ENCODE measurements around the gene XAGE2. TPM values are rescaled to one million over a fixed set of nuclear protein-coding genes. Genes with fewer than 3 reads are reported as not detected.
A peak's percentile ranks its signal among the peaks of the same experiment; 100 is the strongest.
"Not testable (repeated sequence)": the region's sequence is repeated elsewhere in the genome, so short reads cannot be mapped to it uniquely, and the experiment has no call there.

Gene XAGE2, protein sequence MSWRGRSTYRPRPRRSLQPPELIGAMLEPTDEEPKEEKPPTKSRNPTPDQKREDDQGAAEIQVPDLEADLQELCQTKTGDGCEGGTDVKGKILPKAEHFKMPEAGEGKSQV
- not detected in 2 replicates for total RNA-seq

GRCh38 chrX:52368368-52369055 is at the start of gene XAGE2:
TSS of gene XAGE2 (plus strand) at chrX:52369021. CDS start at chrX:52370015, 994 bp downstream.
- Histone ChIP-seq H3K36me3 (ENCODE audit: control insufficient read depth, insufficient read depth, low read length) (no peaks in the 10 kb centered on the region), H3K4me3 (ENCODE audit: low read depth, low read length) (no peak within 1 kb of the TSS), H3K27me3 (ENCODE audit: control insufficient read depth, insufficient read depth, low read length) (no peaks in the 10 kb centered on the region)
- FAIRE-seq: no peak
- no peak for DNase-seq (ENCODE audit: low read depth)
- TF ChIP-seq, protein P1, sequence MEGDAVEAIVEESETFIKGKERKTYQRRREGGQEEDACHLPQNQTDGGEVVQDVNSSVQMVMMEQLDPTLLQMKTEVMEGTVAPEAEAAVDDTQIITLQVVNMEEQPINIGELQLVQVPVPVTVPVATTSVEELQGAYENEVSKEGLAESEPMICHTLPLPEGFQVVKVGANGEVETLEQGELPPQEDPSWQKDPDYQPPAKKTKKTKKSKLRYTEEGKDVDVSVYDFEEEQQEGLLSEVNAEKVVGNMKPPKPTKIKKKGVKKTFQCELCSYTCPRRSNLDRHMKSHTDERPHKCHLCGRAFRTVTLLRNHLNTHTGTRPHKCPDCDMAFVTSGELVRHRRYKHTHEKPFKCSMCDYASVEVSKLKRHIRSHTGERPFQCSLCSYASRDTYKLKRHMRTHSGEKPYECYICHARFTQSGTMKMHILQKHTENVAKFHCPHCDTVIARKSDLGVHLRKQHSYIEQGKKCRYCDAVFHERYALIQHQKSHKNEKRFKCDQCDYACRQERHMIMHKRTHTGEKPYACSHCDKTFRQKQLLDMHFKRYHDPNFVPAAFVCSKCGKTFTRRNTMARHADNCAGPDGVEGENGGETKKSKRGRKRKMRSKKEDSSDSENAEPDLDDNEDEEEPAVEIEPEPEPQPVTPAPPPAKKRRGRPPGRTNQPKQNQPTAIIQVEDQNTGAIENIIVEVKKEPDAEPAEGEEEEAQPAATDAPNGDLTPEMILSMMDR (IDR thresholded peaks at IDR 0.05; ENCODE audit: insufficient read depth, low read length, severe bottlenecking): no peak

DNA sequence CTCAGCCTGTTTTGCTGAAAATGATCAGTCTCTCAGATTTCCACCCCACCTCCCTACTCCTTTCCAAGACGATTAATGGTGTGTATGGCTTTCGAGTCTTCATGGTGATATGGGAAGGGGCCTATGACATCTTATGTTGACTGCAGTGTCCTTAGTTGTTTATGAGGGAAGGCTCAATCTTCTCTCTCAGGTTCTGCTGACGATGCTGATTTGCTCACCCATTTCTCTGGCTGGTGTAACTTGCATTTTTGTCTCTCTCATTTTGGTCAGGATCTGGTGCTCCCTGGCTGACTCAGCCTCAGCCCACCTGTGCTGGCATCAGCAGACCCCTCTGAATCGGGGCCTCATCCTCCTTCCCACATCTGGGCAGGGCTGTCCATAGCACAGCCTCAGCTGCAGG is 31.4 kb upstream of the XAGE2 start:
- Histone ChIP-seq H3K36me3 (ENCODE audit: control insufficient read depth, insufficient read depth, low read length) (no peaks in the 10 kb centered on the region), H3K4me3 (ENCODE audit: low read depth, low read length) (no peak overlapping the region), H3K27me3 (ENCODE audit: control insufficient read depth, insufficient read depth, low read length) (no peaks in the 10 kb centered on the region)
- FAIRE-seq (no peak), DNase-seq (ENCODE audit: low read depth) (no peak)
- TF ChIP-seq, protein P1 (IDR thresholded peaks at IDR 0.05; ENCODE audit: insufficient read depth, low read length, severe bottlenecking): no peak

DNA sequence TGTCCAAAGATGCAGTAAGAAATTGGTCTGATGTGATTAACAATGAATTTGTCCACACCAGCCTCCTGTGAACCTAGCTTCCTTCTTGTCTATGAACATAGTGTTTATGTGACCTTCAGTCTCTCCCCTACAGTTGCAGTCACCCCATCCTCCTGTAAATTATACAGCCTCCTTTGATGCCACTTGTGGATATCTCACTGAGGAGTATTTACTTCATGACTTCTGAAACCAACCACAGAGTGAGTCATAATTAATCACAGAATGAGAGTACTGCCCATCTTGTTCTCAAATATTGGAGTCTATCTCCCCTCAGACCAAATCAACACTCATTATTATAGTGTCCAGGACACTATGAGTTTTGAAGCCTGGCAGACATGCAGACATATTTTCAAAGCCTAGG is 27.3 kb upstream of the XAGE2 start:
- Histone ChIP-seq H3K36me3 (ENCODE audit: control insufficient read depth, insufficient read depth, low read length) (no peaks in the 10 kb centered on the region), H3K27me3 (ENCODE audit: control insufficient read depth, insufficient read depth, low read length) (no peaks in the 10 kb centered on the region), H3K4me3 (ENCODE audit: low read depth, low read length) (no peak overlapping the region)
- TF ChIP-seq, protein P1 (IDR thresholded peaks at IDR 0.05; ENCODE audit: insufficient read depth, low read length, severe bottlenecking): no peak
- no peak for FAIRE-seq
- DNase-seq (ENCODE audit: low read depth): peak; percentile 43

DNA sequence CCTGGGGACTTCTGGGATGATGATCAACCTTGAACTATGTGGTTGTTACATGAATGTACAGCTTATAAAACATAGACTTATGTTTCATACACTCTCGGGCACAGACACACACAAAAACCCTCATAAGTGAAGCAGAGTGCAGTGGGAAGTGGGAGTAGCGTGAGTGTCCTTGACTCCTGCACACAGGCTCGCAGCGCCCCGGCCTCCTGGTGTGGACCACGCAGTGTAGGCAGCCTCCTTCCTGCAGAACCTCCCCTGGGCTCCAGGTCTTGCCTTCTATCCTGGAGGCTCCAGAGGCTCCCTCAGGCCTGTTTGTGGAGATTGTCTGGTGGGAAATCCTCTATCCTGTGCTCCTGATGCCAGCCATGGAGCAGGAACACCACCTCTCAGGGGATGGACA is 25.7 kb upstream of the XAGE2 start:
- FAIRE-seq; H3K27me3 ChIP-seq (ENCODE audit: control insufficient read depth, insufficient read depth, low read length); H3K36me3 ChIP-seq (ENCODE audit: control insufficient read depth, insufficient read depth, low read length); DNase-seq (ENCODE audit: low read depth); H3K4me3 ChIP-seq (ENCODE audit: low read depth, low read length): not testable (repeated sequence)

DNA sequence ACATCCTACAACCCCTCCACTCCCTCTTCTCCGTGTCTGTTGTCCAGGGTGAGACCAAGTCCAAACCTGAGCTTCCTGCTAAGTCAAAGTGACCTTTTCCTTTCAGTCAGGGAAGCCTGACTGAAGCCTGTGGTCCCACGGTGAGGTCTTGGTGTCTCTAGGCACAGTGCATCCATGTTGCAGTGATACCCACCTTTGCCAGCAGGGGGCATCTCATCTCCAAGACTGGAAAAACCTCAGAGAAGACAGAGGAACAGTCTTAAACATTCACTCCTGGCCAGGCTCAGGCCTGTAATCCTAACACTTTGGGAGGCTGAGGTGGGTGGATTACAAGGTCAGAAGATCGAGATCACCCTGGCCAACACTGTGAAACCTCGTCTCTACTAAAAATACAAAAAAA is 23.4 kb upstream of the XAGE2 start:
- not testable (repeated sequence) for FAIRE-seq; H3K27me3 ChIP-seq (ENCODE audit: control insufficient read depth, insufficient read depth, low read length); DNase-seq (ENCODE audit: low read depth); H3K36me3 ChIP-seq (ENCODE audit: control insufficient read depth, insufficient read depth, low read length); H3K4me3 ChIP-seq (ENCODE audit: low read depth, low read length)
- TF ChIP-seq, protein P1 (IDR thresholded peaks at IDR 0.05; ENCODE audit: insufficient read depth, low read length, severe bottlenecking): peak; percentile 28

- peak; percentile 83 for DNase-seq (ENCODE audit: low read depth)
- TF ChIP-seq, protein P1 (IDR thresholded peaks at IDR 0.05; ENCODE audit: insufficient read depth, low read length, severe bottlenecking): no peak
- Histone ChIP-seq H3K36me3 (ENCODE audit: control insufficient read depth, insufficient read depth, low read length) (no peaks in the 10 kb centered on the region), H3K4me3 (ENCODE audit: low read depth, low read length) (no peak overlapping the region), H3K27me3 (ENCODE audit: control insufficient read depth, insufficient read depth, low read length) (no peaks in the 10 kb centered on the region)
- peak; percentile 97 for FAIRE-seq
These were observed 22.4 kb upstream of the XAGE2 start for GRCh38 chrX:52346174-52347165.

Measured in bronchial epithelial cell (primary cell).